ENCODE results near the gene PRIMA1.

The PRIMA1 gene

GRCh38 chr14:93675651-93676050, 112.6 kb downstream of the PRIMA1 start:
- no peak for DNase-seq (ENCODE audit: low read depth)

DNA sequence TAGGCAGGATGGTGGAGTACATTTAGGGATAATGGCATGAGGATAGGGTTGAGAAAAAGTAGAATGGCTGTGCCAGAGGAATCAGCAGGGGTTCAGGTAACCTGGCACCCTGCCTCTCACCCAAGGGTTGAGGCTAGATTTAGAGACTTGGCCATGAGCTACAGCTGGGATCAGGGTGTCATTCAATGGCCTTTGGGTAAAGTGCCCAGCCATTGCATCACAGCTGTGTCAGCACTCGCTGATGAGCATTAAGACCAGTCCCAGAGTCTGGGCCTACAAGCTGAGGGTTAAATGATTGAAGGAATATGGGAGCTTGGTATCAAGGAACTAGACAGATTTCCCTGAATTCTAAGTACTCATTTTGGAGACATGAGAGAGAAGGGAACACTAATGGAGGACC, 113.9 kb downstream of the PRIMA1 start:
- DNase-seq (ENCODE audit: low read depth): no peak

DNA sequence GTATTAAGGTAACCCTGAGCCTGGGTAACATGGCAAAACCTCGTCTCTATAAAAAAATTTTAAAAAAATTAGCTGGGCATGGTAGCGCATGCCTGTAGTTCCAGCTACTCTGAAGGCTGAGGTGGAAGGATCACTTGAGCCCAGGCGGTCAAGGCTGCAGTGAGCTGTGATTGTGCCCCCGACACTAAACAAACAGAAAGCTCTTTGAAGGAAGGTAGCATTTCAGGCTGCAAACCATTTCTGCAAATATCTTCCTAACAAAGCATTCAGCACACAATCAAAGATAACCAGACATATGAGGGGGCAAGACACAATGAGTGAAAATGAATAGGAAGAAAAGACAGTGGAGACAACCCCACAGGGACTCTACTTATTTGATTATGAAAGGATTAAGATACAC, 118.7 kb downstream of the PRIMA1 start:
- DNase-seq (ENCODE audit: low read depth): no peak

Data from HS-5 (cell line).